ENCODE results near the gene PLEKHG4B.
A peak's percentile ranks its signal among the peaks of the same experiment; 100 is the strongest.
"Not testable (repeated sequence)": the region's sequence is repeated elsewhere in the genome, so short reads cannot be mapped to it uniquely, and the experiment has no call there.

The PLEKHG4B gene

GRCh38 chr5:218457-219291 lies 126.7 kb downstream of the PLEKHG4B start:
- DNase-seq (ENCODE audit: low read depth in 2 of 2, low spot score in 1 of 2) = peak in 1 of 2 donors; percentile 2

DNA sequence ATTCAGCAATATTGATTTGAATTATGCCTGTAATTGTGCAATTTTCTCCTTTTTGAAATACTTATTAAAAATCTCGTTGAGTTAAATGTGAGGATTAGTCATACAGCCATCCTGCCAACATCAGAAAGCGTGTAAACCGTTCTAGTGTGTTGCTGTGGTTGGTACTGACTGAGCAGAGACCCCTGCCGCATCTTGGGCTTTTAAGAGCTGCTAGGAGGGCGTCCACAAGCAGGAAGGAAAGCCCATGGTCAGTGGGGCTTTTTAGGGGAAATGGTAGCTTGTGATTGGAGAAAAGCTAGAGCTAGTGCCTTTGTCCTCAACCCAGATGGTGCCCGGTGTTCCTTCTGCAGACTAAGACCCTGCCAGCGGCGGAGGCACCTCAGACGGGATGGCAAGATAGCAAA lies 127.5 kb downstream of the PLEKHG4B start:
- DNase-seq (ENCODE audit: low read depth in 2 of 2, low spot score in 1 of 2) = no peak

DNA sequence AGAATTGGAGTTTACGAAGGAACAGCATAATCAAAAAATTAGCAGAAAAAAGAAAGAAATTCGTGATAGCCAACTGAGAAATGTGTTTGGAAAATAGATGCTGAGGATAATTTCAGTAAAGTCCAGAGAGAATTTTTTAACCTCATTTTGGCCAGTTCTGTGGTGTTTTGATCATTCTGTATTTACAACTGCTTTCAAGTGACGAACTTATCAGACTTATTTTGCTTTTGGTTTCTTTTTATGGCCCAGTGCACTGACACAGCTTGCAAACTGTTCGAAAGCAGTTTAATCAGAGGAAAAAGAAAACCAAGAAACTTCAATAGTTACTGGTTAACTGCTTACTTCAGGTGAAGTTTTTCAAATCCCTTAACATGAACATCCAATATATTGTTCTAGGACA lies 128.0 kb downstream of the PLEKHG4B start:
- no peak for DNase-seq (ENCODE audit: low read depth in 2 of 2, low spot score in 1 of 2)

DNA sequence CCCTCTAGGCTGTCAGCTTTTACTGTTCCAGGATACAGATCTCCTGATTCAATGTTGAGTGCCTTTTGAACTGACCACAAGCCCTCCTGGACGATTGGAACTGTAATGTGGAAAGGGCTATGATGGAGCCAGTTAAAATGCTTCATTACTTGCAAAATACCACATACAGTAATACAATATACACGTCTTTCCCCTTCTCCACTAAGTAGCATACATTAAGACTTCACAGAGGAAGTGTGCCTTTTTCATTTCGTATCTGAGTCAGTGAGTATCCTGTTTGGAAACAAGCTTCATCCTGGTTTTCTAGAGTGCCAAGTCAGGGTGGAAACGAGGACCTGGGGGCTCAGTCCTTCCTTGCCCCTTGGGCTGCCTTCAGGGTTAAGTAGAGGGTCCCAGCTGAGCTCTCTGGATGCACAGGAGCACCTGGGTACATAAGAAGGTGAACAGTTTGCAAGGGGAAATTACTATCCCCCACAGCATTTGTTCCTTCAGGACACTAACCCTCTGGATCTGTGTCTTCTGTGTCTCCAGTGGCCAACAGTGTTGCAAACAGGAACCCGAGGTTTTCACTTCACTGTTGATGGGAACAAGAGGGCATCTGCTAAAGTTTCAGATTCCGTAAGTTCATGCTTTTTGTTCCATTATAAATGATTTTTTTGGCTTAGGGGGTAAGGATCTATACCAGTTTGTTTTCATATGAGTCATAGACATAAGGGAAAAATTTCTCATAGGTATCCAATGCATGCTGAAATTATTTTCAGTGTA lies 131.2 kb downstream of the PLEKHG4B start:
- DNase-seq (ENCODE audit: low read depth in 2 of 2, low spot score in 1 of 2) = not testable (repeated sequence)

DNA sequence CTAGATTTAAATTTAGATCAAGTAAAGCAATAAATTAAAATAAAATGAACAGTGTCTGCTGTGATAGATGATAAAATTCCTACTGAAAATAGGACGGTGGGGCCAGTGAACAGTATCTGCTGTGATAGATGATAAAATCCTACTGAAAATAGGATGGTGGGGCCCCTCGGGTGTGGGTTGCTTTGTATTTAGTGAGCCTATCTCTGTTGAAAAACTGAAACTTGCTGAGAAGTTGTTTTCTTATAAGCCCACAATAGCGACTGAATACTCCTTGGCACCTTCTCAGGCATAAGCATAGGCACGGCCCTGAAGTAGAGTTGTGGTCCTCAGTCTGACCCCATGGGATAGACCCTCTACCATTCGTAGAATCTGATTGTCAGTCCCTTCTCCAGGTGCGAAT lies 131.8 kb downstream of the PLEKHG4B start:
- DNase-seq (ENCODE audit: low read depth in 2 of 2, low spot score in 1 of 2) = no peak

DNA sequence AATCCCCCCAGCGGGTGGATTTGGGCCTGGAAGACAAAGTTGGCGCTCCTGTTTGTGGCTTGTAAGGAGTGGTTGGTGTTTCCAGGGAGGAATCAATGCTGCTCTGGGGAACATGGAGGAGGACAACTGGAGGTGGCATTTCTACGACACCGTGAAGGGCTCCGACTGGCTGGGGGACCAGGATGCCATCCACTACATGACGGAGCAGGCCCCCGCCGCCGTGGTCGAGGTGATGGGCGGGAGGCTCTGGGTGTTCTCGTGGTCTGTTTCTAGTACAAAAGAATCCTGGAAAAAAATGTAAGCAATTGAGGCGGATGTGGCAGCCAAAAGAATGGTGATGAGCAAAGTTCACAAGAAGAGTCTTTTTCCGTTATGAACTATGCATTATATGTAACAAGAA lies 133.4 kb downstream of the PLEKHG4B start:
- no peak for DNase-seq (ENCODE audit: low read depth in 2 of 2, low spot score in 1 of 2)

DNA sequence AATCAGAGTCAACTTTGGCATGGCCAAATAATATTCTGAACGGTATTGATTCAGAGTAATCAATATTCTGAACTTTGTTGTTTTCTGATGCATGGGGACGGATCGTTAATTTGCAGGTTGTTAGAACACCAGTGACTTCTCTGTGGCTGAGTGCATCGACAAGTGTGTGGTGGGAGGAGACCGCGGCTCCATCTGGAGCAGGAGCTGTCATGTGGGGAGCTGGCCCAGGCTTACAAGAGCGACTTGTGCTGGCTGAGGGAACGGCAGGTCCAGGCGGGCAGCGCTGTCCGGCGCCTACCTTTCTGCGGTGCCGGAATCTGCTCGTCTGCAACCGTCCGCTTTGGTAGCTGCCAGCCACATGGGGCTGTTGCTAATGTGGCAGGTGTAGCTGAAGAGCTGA lies 135.4 kb downstream of the PLEKHG4B start:
- not testable (repeated sequence) for DNase-seq (ENCODE audit: low read depth in 2 of 2, low spot score in 1 of 2)

DNA sequence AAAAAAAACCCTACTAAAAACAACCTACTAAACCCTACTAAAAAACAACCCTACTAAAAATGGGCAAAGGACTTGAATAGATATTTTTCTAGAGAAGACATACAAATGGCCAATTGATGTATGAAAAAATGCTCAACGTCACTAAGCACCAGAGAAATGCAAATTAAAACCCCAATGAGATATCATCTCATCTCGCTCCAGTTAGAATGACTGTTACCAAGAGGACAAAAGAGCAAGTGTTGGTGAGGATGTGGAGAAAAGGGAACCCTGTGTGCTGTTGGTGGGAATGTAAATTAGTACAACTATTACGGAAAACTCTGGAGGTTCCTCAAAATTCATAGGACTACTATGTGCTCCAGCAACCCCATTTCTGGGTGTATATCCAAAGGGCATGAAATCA lies 136.9 kb downstream of the PLEKHG4B start:
- no peak for DNase-seq (ENCODE audit: low read depth in 2 of 2, low spot score in 1 of 2)

DNA sequence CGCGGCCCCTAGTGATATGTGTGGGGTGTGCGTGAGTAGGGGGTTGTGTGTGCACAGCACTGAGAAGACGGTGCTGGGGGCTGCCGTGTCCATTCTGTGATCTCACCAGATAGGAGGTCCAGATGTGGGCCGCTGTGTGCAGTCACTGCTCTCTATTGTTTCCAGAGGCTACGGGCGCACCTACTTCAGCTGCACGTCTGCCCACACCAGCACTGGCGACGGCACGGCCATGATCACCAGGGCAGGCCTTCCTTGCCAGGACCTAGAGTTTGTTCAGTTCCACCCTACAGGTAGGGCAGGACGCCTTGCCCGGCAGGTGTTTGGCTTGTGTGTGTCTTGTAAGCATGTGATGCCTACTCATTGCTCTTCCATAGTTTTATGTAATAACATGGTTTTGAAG lies 138.7 kb downstream of the PLEKHG4B start:
- no peak for DNase-seq (ENCODE audit: low read depth in 2 of 2, low spot score in 1 of 2)

DNA sequence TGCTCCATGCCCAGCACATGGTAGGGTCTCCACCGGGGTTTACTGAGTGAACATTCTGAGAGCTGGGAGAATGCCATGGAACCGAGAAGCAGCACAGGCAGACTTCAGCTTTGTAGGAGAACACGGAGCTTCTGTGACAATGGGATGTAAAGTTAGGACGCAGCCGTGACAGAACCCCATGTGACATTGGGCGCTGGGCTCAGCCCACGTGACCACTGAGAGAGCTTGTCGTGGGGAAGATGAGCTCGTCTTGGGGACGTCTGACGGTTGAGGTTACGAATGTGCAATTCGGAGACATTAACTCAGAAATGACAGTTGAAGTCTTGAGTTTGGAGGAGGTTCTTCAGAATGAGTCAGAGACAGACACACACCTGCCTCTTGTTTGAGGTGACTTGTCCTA lies 139.7 kb downstream of the PLEKHG4B start:
- DNase-seq (ENCODE audit: low read depth in 2 of 2, low spot score in 1 of 2) = no peak

- DNase-seq (ENCODE audit: low read depth in 2 of 2, low spot score in 1 of 2) = not testable (repeated sequence)
Measured at GRCh38 chr5:233426-233825, 141.5 kb downstream of the PLEKHG4B start.

GRCh38 chr5:234450-234849 lies 142.5 kb downstream of the PLEKHG4B start:
- DNase-seq (ENCODE audit: low read depth in 2 of 2, low spot score in 1 of 2) = no peak

- DNase-seq (ENCODE audit: low read depth in 2 of 2, low spot score in 1 of 2) = not testable (repeated sequence)
Measured at GRCh38 chr5:235527-235926, 143.6 kb downstream of the PLEKHG4B start.

GRCh38 chr5:237931-238330 lies 146.0 kb downstream of the PLEKHG4B start:
- not testable (repeated sequence) for DNase-seq (ENCODE audit: low read depth in 2 of 2, low spot score in 1 of 2)

Measured in stimulated activated CD8-positive, alpha-beta memory T cell treated with anti-CD3 and anti-CD28 coated beads, Interleukin-4, amount 100 ng/mL, for 1 hour (primary cell).